ENCODE measurements around the gene DNAH3. TPM values are rescaled to one million over a fixed set of nuclear protein-coding genes. Genes with fewer than 3 reads are reported as not detected.
"Not testable (repeated sequence)": the region's sequence is repeated elsewhere in the genome, so short reads cannot be mapped to it uniquely, and the experiment has no call there.

DNAH3 gene
- total RNA-seq, 1 donor from 2014 or later = not detected

DNA sequence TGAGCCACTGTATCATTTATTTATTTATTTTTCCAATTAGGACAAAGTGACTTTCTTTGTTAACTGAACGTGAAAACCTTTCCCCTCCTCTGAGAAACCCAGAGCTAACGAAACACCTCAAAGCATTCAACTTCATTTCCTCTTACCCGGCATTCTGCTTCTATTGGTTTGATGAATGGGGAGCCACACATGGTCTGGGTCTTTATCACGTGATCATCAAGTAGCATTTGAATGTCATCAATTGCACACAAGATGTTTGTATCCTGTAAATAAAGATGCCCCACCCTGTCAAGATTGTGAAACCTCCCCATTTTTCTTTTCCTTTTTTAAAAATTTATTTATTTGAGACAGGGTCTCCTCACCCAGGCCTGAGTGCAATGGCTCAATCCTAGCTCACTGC lies 80.1 kb downstream of the DNAH3 start:
- TF ChIP-seq, protein P1, sequence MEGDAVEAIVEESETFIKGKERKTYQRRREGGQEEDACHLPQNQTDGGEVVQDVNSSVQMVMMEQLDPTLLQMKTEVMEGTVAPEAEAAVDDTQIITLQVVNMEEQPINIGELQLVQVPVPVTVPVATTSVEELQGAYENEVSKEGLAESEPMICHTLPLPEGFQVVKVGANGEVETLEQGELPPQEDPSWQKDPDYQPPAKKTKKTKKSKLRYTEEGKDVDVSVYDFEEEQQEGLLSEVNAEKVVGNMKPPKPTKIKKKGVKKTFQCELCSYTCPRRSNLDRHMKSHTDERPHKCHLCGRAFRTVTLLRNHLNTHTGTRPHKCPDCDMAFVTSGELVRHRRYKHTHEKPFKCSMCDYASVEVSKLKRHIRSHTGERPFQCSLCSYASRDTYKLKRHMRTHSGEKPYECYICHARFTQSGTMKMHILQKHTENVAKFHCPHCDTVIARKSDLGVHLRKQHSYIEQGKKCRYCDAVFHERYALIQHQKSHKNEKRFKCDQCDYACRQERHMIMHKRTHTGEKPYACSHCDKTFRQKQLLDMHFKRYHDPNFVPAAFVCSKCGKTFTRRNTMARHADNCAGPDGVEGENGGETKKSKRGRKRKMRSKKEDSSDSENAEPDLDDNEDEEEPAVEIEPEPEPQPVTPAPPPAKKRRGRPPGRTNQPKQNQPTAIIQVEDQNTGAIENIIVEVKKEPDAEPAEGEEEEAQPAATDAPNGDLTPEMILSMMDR (IDR thresholded peaks at IDR 0.05) = no peak
- H3K36me3 Mint-ChIP-seq (ENCODE audit: unreplicated experiment) = no peaks in the 10 kb centered on the region

DNA sequence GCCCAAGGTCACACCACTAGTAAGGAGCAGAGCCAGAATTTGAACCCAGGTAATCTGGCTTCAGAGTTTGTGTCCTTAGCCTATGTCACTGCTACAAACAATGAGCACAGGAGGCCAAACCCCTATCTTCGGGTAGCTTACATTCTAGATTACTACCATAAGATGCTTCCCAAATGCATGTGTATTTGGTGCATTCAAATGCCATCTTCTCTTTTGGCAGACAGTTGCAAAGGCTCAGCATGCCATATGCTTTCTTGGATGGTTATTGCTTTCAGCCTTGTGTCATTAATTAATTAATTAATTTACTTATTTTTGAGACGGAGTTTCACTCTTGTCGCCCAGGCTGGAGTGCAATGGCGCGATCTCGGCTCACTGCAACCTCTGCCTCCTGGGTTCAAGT lies 80.7 kb downstream of the DNAH3 start:
- Mint-ChIP-seq H3K36me3 (ENCODE audit: unreplicated experiment) (no peaks in the 10 kb centered on the region), H3K4me1 (ENCODE audit: unreplicated experiment) (no peaks in the 10 kb centered on the region), H3K4me3 (ENCODE audit: unreplicated experiment) (no peak overlapping the region), H3K27me3 (ENCODE audit: unreplicated experiment) (peaks cover 3% of the 10 kb centered on the region), H3K9me3 (ENCODE audit: unreplicated experiment) (peaks cover 3% of the 10 kb centered on the region), H3K27ac (ENCODE audit: unreplicated experiment) (no peak overlapping the region)
- no peak for DNase-seq (ENCODE audit: extremely low spot score, unreplicated experiment)
- TF ChIP-seq, protein P1 (IDR thresholded peaks at IDR 0.05) = no peak

More for the DNA sequence above, 80.1 kb downstream of the DNAH3 start:
- DNase-seq (ENCODE audit: extremely low spot score, unreplicated experiment) = no peak
- Mint-ChIP-seq H3K27ac (ENCODE audit: unreplicated experiment) (no peak overlapping the region), H3K4me1 (ENCODE audit: unreplicated experiment) (no peaks in the 10 kb centered on the region), H3K27me3 (ENCODE audit: unreplicated experiment) (peaks cover 5% of the 10 kb centered on the region), H3K9me3 (ENCODE audit: unreplicated experiment) (peaks cover 3% of the 10 kb centered on the region), H3K4me3 (ENCODE audit: unreplicated experiment) (no peak overlapping the region)

DNA sequence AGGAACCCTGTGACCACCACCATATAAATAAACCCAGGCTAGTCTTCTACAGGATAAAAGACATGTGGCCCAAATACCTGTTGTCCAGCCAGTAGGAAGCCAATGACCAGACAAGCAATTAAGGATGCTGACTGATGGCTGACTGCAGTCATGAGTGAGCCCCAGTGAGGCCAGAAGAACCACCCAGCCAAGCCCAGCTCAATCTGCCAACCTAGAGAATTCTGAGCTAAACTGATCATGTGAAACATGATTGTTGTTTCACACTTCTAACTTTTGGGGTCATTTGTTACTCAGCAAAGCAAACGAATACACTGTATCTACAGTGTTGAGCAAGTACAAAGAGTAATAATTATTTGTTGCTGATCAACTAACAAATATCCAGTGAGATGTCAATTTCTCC lies 86.4 kb downstream of the DNAH3 start:
- Mint-ChIP-seq H3K9me3 (ENCODE audit: unreplicated experiment) (no peaks in the 10 kb centered on the region), H3K27me3 (ENCODE audit: unreplicated experiment) (no peaks in the 10 kb centered on the region), H3K4me3 (ENCODE audit: unreplicated experiment) (no peak overlapping the region), H3K36me3 (ENCODE audit: unreplicated experiment) (no peaks in the 10 kb centered on the region), H3K4me1 (ENCODE audit: unreplicated experiment) (no peaks in the 10 kb centered on the region), H3K27ac (ENCODE audit: unreplicated experiment) (no peak overlapping the region)
- TF ChIP-seq, protein P1 (IDR thresholded peaks at IDR 0.05) = no peak
- DNase-seq (ENCODE audit: extremely low spot score, unreplicated experiment) = no peak

DNA sequence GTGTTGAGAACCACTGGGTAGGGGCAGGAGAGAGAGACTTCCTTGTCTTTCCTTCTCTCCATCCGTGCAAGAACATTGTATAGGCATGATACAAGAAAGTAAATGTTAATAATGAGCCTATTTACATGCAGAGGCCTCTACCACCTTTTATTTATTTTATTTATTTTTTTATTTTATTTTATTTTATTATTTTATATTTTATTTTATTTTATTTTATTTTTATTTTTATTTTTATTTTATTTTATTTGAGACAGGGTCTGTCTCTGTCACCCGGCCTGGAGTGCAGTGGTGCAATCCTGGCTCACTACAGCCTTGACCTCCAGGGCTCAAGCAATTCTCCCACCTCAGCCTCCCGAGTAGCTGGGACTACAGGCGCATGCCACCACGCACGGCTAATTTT lies 87.3 kb downstream of the DNAH3 start:
- H3K4me3 Mint-ChIP-seq (ENCODE audit: unreplicated experiment); H3K36me3 Mint-ChIP-seq (ENCODE audit: unreplicated experiment); H3K27me3 Mint-ChIP-seq (ENCODE audit: unreplicated experiment); H3K4me1 Mint-ChIP-seq (ENCODE audit: unreplicated experiment); H3K9me3 Mint-ChIP-seq (ENCODE audit: unreplicated experiment); DNase-seq (ENCODE audit: extremely low spot score, unreplicated experiment); H3K27ac Mint-ChIP-seq (ENCODE audit: unreplicated experiment): not testable (repeated sequence)

DNA sequence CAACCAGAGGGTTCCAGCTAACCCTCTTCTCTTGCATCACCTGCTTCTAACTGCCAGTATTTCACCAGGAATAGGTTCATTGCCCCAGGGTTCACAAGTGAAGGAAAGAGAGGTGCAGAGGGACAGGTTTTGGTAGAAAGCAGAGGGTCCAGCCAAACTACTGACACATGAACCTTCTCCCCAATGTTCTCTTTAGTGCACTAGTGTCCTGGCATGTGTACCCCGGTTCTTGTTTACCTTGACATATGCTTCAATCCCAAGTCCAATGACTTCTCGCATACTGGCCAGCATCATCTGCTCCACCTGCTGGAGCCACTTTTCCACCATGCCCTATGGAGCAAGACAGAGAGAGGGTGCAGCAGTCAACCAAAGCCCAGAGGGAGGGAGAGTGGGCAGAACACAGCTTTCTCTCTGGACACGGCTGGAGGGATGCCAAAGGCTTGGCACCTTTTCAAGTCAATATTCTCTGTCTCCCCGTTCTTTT lies 90.6 kb downstream of the DNAH3 start:
- Mint-ChIP-seq H3K4me1 (ENCODE audit: unreplicated experiment) (no peaks in the 10 kb centered on the region), H3K27me3 (ENCODE audit: unreplicated experiment) (peaks cover 9% of the 10 kb centered on the region), H3K4me3 (ENCODE audit: unreplicated experiment) (no peak overlapping the region), H3K27ac (ENCODE audit: unreplicated experiment) (no peak overlapping the region), H3K36me3 (ENCODE audit: unreplicated experiment) (no peaks in the 10 kb centered on the region), H3K9me3 (ENCODE audit: unreplicated experiment) (no peaks in the 10 kb centered on the region)
- no peak for DNase-seq (ENCODE audit: extremely low spot score, unreplicated experiment)
- TF ChIP-seq, protein P1 (IDR thresholded peaks at IDR 0.05) = no peak

DNA sequence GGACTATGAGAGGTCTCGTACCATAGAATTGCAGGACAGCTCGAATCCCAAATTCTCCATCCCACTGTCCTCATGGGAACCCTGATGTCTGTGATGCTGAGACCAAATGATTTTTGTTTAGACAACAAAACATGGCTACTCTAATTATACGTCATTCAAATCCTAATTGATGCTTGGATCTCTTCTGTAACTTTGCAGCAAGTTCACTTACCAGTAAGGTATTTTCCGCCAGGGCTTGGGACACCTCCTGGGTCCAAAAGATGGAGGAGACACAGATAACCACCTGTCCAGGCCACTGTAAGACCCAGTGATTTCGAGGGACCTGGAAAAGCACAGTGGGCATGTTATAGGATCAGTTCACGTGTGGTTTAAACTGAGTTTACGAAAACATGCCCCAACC lies 92.8 kb downstream of the DNAH3 start:
- H3K4me1 Mint-ChIP-seq (ENCODE audit: unreplicated experiment) = no peaks in the 10 kb centered on the region
- TF ChIP-seq, protein P1 (IDR thresholded peaks at IDR 0.05) = no peak
- no peaks in the 10 kb centered on the region for H3K9me3 Mint-ChIP-seq (ENCODE audit: unreplicated experiment)
- H3K27ac Mint-ChIP-seq (ENCODE audit: unreplicated experiment) = no peak overlapping the region
- peaks cover 11% of the 10 kb centered on the region for H3K27me3 Mint-ChIP-seq (ENCODE audit: unreplicated experiment)
- H3K36me3 Mint-ChIP-seq (ENCODE audit: unreplicated experiment) = no peaks in the 10 kb centered on the region
- no peak for DNase-seq (ENCODE audit: extremely low spot score, unreplicated experiment)
- no peak overlapping the region for H3K4me3 Mint-ChIP-seq (ENCODE audit: unreplicated experiment)
